Sigmoid colon (tissue), 7 donors: Measurements from ENCODE around the gene RNH1. TPM values are rescaled to one million over a fixed set of nuclear protein-coding genes. Genes with fewer than 3 reads are reported as not detected.

Experiments
- DNase-seq: peaks from one replicate; pipeline ENCODE4 v3.0.0-alpha.2; 2019
- H3K27ac ChIP-seq, 4 donors: fragments of 200-600 bp; sonication (generic); one replicate each; pipeline ENCODE4 v1.5.1; 2016 to 2019; ENCODE audit warnings: mild to moderate bottlenecking in 1 of 4
- H3K27me3 ChIP-seq, 3 donors: fragments of 200-600 bp; sonication (generic); one replicate each; pipeline ENCODE4 v1.5.1; 2019; ENCODE audit warnings: mild to moderate bottlenecking in 1 of 3
- H3K36me3 ChIP-seq, 4 donors: fragments of 200-600 bp; sonication (generic); one replicate each; pipeline ENCODE4 v1.5.1; 2016 to 2019
- H3K4me1 ChIP-seq, 4 donors: fragments of 200-600 bp; sonication (generic); one replicate each; pipeline ENCODE4 v1.5.1; 2017 to 2019
- H3K4me3 ChIP-seq, 4 donors: fragments of 200-600 bp; sonication (generic); one replicate each; pipeline ENCODE4 v1.5.1; 2017 to 2019; ENCODE audit warnings: mild to moderate bottlenecking in 2 of 4, moderate library complexity in 1 of 4
- H3K9me3 ChIP-seq, 4 donors: fragments of 200-600 bp in 3 of 4; sonication (generic) in 3 of 4; one replicate each; pipeline versions ENCODE4 v1.5.1 to v1.6.1; 2013 to 2019
- CTCF ChIP-seq, 4 experiments: fragments of 450-650 bp in 3 of 4; fragments of 200-600 bp in 1 of 4; IDR thresholded peaks; one replicate each; pipeline ENCODE4 v1.5.1; 2016 to 2019; ENCODE audit warnings: antibody characterized with exemption in 4 of 4, mild to moderate bottlenecking in 3 of 4, moderate library complexity in 2 of 4
- EP300 ChIP-seq, 4 donors: sonication (generic); formaldehyde crosslinking; IDR thresholded peaks; one replicate each; pipeline ENCODE4 v1.6.1; 2017; ENCODE audit warnings: antibody characterized with exemption in 4 of 4
- POLR2A ChIP-seq, 2 donors: fragments of 450-650 bp; IDR thresholded peaks; one replicate each; pipeline ENCODE4 v1.6.1; 2016; ENCODE audit warnings: antibody characterized with exemption in 2 of 2, mild to moderate bottlenecking in 2 of 2, moderate library complexity in 2 of 2
- POLR2AphosphoS5 ChIP-seq, 4 donors: sonication (generic); formaldehyde crosslinking; IDR thresholded peaks; one replicate each; pipeline ENCODE4 v1.6.1; 2017; ENCODE audit warnings: antibody characterized with exemption in 4 of 4
- WGBS, 2 donors: extraction: QIAGEN DNeasy Blood & Tissue Kit; methylation state at CpG; one replicate each; pipeline ENCODE4 v1.1.7; 2013; 5-methylcytosine and 5-hydroxymethylcytosine counted together
- intact Hi-C: fragments of 100-400 bp; cut with DNase I; formaldehyde crosslinking; loops from one replicate; pipeline ENCODE4 v1.15.1; 2023
- polyA plus RNA-seq, 3 donors: library from polyadenylated mRNA; stranded (reverse); fragments of 200-250 nt; gene quantifications; one replicate each; pipeline ENCODE4 v1.2.3, GENCODE V29; 2013
- total RNA-seq, 4 donors: library from RNA; depleted of rRNA; stranded (reverse); fragments of >200 nt; gene quantifications; one replicate each; pipeline ENCODE4 v1.1.0, GENCODE V29; 2016
- donor health status: healthy with polysubstance abuse.
- donor health status: Bipolar disorder and iron deficiency.
- donor health status: healthy.

The RNH1 gene
- total and polyA plus RNA-seq, 7 donors: 101 to 210 (median 150) TPM

- no peak for DNase-seq
- intact Hi-C loops: no loop called here
- no peaks in the 10 kb centered on the region for H3K27me3 ChIP-seq
- WGBS, 2 donors: 86 to 87% methylated on average over 30 of the region's 30 CpGs
- H3K9me3 ChIP-seq: no peaks in the 10 kb centered on the region
- no peak for TF ChIP-seq CTCF (IDR thresholded peaks at IDR 0.05)
- TF ChIP-seq POLR2A (IDR thresholded peaks at IDR 0.05): no peak
- TF ChIP-seq EP300 (IDR thresholded peaks at IDR 0.05): no peak
- TF ChIP-seq POLR2AphosphoS5 (IDR thresholded peaks at IDR 0.05): no peak
- H3K4me3 ChIP-seq: no peak overlapping the region
- H3K36me3 ChIP-seq: peaks cover 0 to 23% (median 18%) of the 10 kb centered on the region in 4 donors
- no peak overlapping the region for H3K27ac ChIP-seq
- peaks cover 0 to 2% (median 0%) of the 10 kb centered on the region in 4 donors for H3K4me1 ChIP-seq
These were observed 21.2 kb upstream of the RNH1 start for GRCh38 chr11:528166-528814.

GRCh38 chr11:526192-526591 is 19.1 kb upstream of the RNH1 start:
- WGBS, 2 donors: 69 to 84% methylated on average over 17 of the region's 17 CpGs
- intact Hi-C loops: no loop called here
- no peak for TF ChIP-seq CTCF (IDR thresholded peaks at IDR 0.05)
- TF ChIP-seq EP300 (IDR thresholded peaks at IDR 0.05): no peak
- TF ChIP-seq POLR2A (IDR thresholded peaks at IDR 0.05): no peak
- no peak for TF ChIP-seq POLR2AphosphoS5 (IDR thresholded peaks at IDR 0.05)
- Histone ChIP-seq H3K9me3 (no peaks in the 10 kb centered on the region), H3K36me3 (peaks cover 0 to 2% (median under 1%) of the 10 kb centered on the region in 4 donors), H3K27ac (no peak overlapping the region), H3K4me3 (no peak overlapping the region), H3K27me3 (no peaks in the 10 kb centered on the region), H3K4me1 (no peaks in the 10 kb centered on the region)
- DNase-seq: no peak

- H3K4me3 ChIP-seq: no peak overlapping the region
- 89 to 93% methylated on average over 10 of the region's 10 CpGs for WGBS, 2 donors
- intact Hi-C loops: no loop called here
- DNase-seq: no peak
- H3K36me3 ChIP-seq: no peaks in the 10 kb centered on the region
- H3K27me3 ChIP-seq: no peaks in the 10 kb centered on the region
- peaks cover 0 to 9% (median 4%) of the 10 kb centered on the region in 4 donors for H3K4me1 ChIP-seq
- H3K27ac ChIP-seq: no peak overlapping the region
- no peaks in the 10 kb centered on the region for H3K9me3 ChIP-seq
- no peak for TF ChIP-seq POLR2A (IDR thresholded peaks at IDR 0.05)
- TF ChIP-seq EP300 (IDR thresholded peaks at IDR 0.05): no peak
- no peak for TF ChIP-seq CTCF (IDR thresholded peaks at IDR 0.05)
- TF ChIP-seq POLR2AphosphoS5 (IDR thresholded peaks at IDR 0.05): no peak
These were observed 14.2 kb upstream of the RNH1 start for GRCh38 chr11:521177-521688.

- intact Hi-C loops: no loop called here
- Histone ChIP-seq H3K36me3 (no peaks in the 10 kb centered on the region), H3K27ac (no peak overlapping the region), H3K27me3 (no peaks in the 10 kb centered on the region), H3K4me3 (no peak overlapping the region), H3K9me3 (no peaks in the 10 kb centered on the region), H3K4me1 (peaks cover 0 to 9% (median 4%) of the 10 kb centered on the region in 4 donors)
- WGBS, 2 donors: 92 to 94% methylated on average over 39 of the region's 39 CpGs
- TF ChIP-seq POLR2A (IDR thresholded peaks at IDR 0.05): no peak
- no peak for TF ChIP-seq CTCF (IDR thresholded peaks at IDR 0.05)
- TF ChIP-seq EP300 (IDR thresholded peaks at IDR 0.05): no peak
- TF ChIP-seq POLR2AphosphoS5 (IDR thresholded peaks at IDR 0.05): no peak
- DNase-seq: no peak
These were observed 13.6 kb upstream of the RNH1 start for GRCh38 chr11:520428-521176.
